K562 (cell line): Measurements from ENCODE around the gene MAP3K2. TPM values are rescaled to one million over a fixed set of nuclear protein-coding genes. Genes with fewer than 3 reads are reported as not detected.
A peak's percentile ranks its signal among the peaks of the same experiment; 100 is the strongest.

Source experiments
- ATAC-seq: fragments of 200-7000 bp; cut with Tn5 transposase; 3 replicates; pipeline ENCODE4 v1.9.1; 2020; ENCODE audit warnings: moderate library complexity
- BruUV-seq: library from RNA; stranded (reverse); fragments of 400-500 nt; replicated peaks from 2 replicates; lab custom pipeline; 2021; lab: Mats Ljungman, UMichigan
- CTCF ChIA-PET: fragments of 300-600 bp; formaldehyde crosslinking; extraction: SDS; loops from one replicate; lab custom pipeline; 2021; ENCODE audit warnings: low intra/inter-chr PET ratio; lab: Yijun Ruan, JAX
- POLR2A ChIA-PET: fragments of 300-600, 350-650 bp; sonication (Branson Sonifier 250); formaldehyde crosslinking; extraction: SDS; loops from one replicate; lab custom pipeline; 2021; ENCODE audit warnings: antibody characterized with exemption, inconsistent platforms; lab: Yijun Ruan, JAX
- DNase-seq, 4 experiments: peaks; one replicate each; pipeline versions ENCODE4 v3.0.0 to v3.0.0-alpha.2; 2011 to 2018; ENCODE audit warnings: low spot score in 3 of 4, mixed read lengths in 3 of 4; ENCODE audit errors: extremely low read depth in 1 of 4
- FAIRE-seq: peaks from 2 replicates; lab custom pipeline; 2011; peaks lifted over from hg19 to GRCh38; lab: Jason Lieb, UNC
- H2AFZ ChIP-seq: 2 replicates; pipeline ENCODE4 v1.6.0; 2011; ENCODE audit warnings: low read depth, low read length, control low read depth, inconsistent platforms
- H3K27ac ChIP-seq: fragments of 200-600 bp; 3 replicates; pipeline ENCODE4 v1.8.0; 2011; ENCODE audit warnings: low read depth, mild to moderate bottlenecking, control low read depth, inconsistent platforms, low read length, moderate library complexity, mixed read lengths; ENCODE audit errors: extremely low read depth
- H3K27me3 ChIP-seq, 2 experiments: fragments of 300-600 bp in 1 of 2; 2 replicates in 1 of 2; 3 replicates in 1 of 2; pipeline versions ENCODE4 v1.6.0 to v1.8.0; 2011; ENCODE audit warnings: inconsistent platforms in 2 of 2, low read length in 2 of 2, mild to moderate bottlenecking in 1 of 2, mixed read lengths in 1 of 2, moderate library complexity in 1 of 2; ENCODE audit not compliant: control insufficient read depth in 2 of 2, insufficient read depth in 2 of 2
- H3K36me3 ChIP-seq: fragments of 300-600 bp; 3 replicates; pipeline ENCODE4 v1.8.0; 2011; ENCODE audit warnings: mild to moderate bottlenecking, low read length, inconsistent platforms; ENCODE audit not compliant: control insufficient read depth, insufficient read depth
- H3K4me1 ChIP-seq, 2 experiments: fragments of 200-600 bp in 1 of 2; replicated peaks in 1 of 2; 2 replicates in 1 of 2; 3 replicates in 1 of 2; pipeline versions ENCODE4 v1.5.1 to v1.8.0; 2011; ENCODE audit warnings: inconsistent platforms in 2 of 2, low read length in 2 of 2, mild to moderate bottlenecking in 1 of 2, mixed read lengths in 1 of 2, moderate library complexity in 1 of 2; ENCODE audit not compliant: control insufficient read depth in 2 of 2, insufficient read depth in 2 of 2
- H3K4me2 ChIP-seq: 2 replicates; pipeline ENCODE4 v1.6.1; 2011; ENCODE audit warnings: low read length, control low read depth, inconsistent platforms, mixed read lengths; ENCODE audit not compliant: insufficient read depth
- H3K4me3 ChIP-seq: fragments of 200-600 bp; sonication (generic), shearing (Covaris generic); 2 replicates; pipeline ENCODE4 v1.5.1; 2016; ENCODE audit warnings: control low read depth, inconsistent platforms
- H3K79me2 ChIP-seq: fragments of 200-600 bp; 3 replicates; pipeline ENCODE4 v1.8.0; 2011; ENCODE audit warnings: low read length, inconsistent platforms; ENCODE audit not compliant: control insufficient read depth, insufficient read depth
- H3K9ac ChIP-seq, 2 experiments: 2 replicates each; pipeline versions ENCODE4 v1.6.0 to v1.6.1; 2011; ENCODE audit warnings: low read depth in 2 of 2, low read length in 2 of 2, control low read depth in 1 of 2, inconsistent platforms in 1 of 2, mild to moderate bottlenecking in 1 of 2, mixed read lengths in 1 of 2; ENCODE audit not compliant: insufficient read depth in 1 of 2
- H3K9me1 ChIP-seq: one replicate; pipeline ENCODE4 v1.6.0; 2011; ENCODE audit warnings: inconsistent platforms, mild to moderate bottlenecking, low read length, moderate library complexity; ENCODE audit not compliant: control insufficient read depth, insufficient read depth
- H3K9me3 ChIP-seq: replicated peaks from 2 replicates; pipeline ENCODE4 v1.5.1; 2011; ENCODE audit warnings: low read depth, low read length, inconsistent platforms; ENCODE audit not compliant: control insufficient read depth, insufficient read depth
- H4K20me1 ChIP-seq: replicated peaks from 2 replicates; pipeline ENCODE4 v1.6.1; 2011; ENCODE audit warnings: low read length, inconsistent platforms, mixed read lengths; ENCODE audit not compliant: control insufficient read depth, insufficient read depth
- ARID1B ChIP-seq: fragments of 450-650 bp; IDR thresholded peaks from 2 replicates; pipeline ENCODE4 v1.6.1; 2016; ENCODE audit warnings: antibody characterized with exemption, mild to moderate bottlenecking, inconsistent platforms
- CC2D1A ChIP-seq: fragments of 450-650 bp; IDR thresholded peaks from 2 replicates; pipeline ENCODE4 v1.6.1; 2017; ENCODE audit warnings: mild to moderate bottlenecking
- CEBPB ChIP-seq: fragments of 450-650 bp; IDR thresholded peaks from 2 replicates; pipeline ENCODE4 v1.6.1; 2016; ENCODE audit warnings: missing genetic modification characterization, missing compliant biosample characterization
- CEBPG ChIP-seq, 3 experiments: fragments of 200-800 bp in 1 of 3; sonication (Bioruptor generic) in 1 of 3; sonication (generic) in 1 of 3; formaldehyde crosslinking in 1 of 3; IDR thresholded peaks in 2 of 3; conservative IDR thresholded peaks in 1 of 3; 2 replicates each; pipeline versions ENCODE4 v1.6.1 to v1.8.0; 2016 to 2022; ENCODE audit warnings: missing compliant biosample characterization in 2 of 3, missing genetic modification characterization in 2 of 3, mild to moderate bottlenecking in 1 of 3, missing genetic modification reagents in 1 of 3
- FOXJ2 ChIP-seq: fragments of 200-800 bp; sonication (Bioruptor generic); IDR thresholded peaks from 2 replicates; pipeline ENCODE4 v1.6.1; 2016; ENCODE audit warnings: missing genetic modification characterization, missing compliant biosample characterization
- GTF2E2 ChIP-seq: fragments of 200-800 bp; sonication (Bioruptor generic); IDR thresholded peaks from 2 replicates; pipeline ENCODE4 v1.6.1; 2016; ENCODE audit warnings: missing genetic modification characterization, missing compliant biosample characterization
- HNRNPLL ChIP-seq: fragments of 200-400 bp; formaldehyde crosslinking; IDR thresholded peaks from 2 replicates; pipeline ENCODE4 v1.6.1; 2017; ENCODE audit warnings: low read length, low read depth, mild to moderate bottlenecking; ENCODE audit not compliant: poor library complexity, severe bottlenecking
- MAFF ChIP-seq: IDR thresholded peaks from 2 replicates; pipeline ENCODE4 v1.6.1; 2012; ENCODE audit warnings: low read length, improper control_type of control experiment
- MAZ ChIP-seq, 2 experiments: fragments of 450-650 bp in 1 of 2; sonication (generic) in 1 of 2; formaldehyde crosslinking; IDR thresholded peaks in 1 of 2; conservative IDR thresholded peaks in 1 of 2; 2 replicates each; pipeline versions ENCODE4 v1.4.0 to v1.5.0; 2020; ENCODE audit warnings: mild to moderate bottlenecking in 1 of 2, missing genetic modification reagents in 1 of 2
- MTA3 ChIP-seq: fragments of 450-650 bp; formaldehyde crosslinking; IDR thresholded peaks from 2 replicates; pipeline ENCODE4 v1.6.1; 2017; ENCODE audit warnings: mild to moderate bottlenecking, borderline replicate concordance
- NUFIP1 ChIP-seq: fragments of 450-650 bp; IDR thresholded peaks from 2 replicates; pipeline ENCODE4 v1.6.1; 2018; ENCODE audit not compliant: partially characterized antibody
- RBM25 ChIP-seq: fragments of 200-400 bp; formaldehyde crosslinking; IDR thresholded peaks from 2 replicates; pipeline ENCODE4 v1.6.1; 2018; ENCODE audit warnings: low read length, low read depth, moderate library complexity; ENCODE audit not compliant: severe bottlenecking
- TBL1XR1 ChIP-seq, 2 experiments: IDR thresholded peaks; 2 replicates each; pipeline ENCODE4 v1.6.1; 2012; ENCODE audit warnings: improper control_type of control experiment in 2 of 2, low read length in 2 of 2, mild to moderate bottlenecking in 1 of 2
- ZFP1 ChIP-seq: fragments of 450-650 bp; formaldehyde crosslinking; IDR thresholded peaks from 2 replicates; pipeline ENCODE4 v1.4.0; 2020; ENCODE audit warnings: mild to moderate bottlenecking, mixed read lengths
- ZNF584 ChIP-seq: fragments of 200-800 bp; sonication (Bioruptor generic); IDR thresholded peaks from 2 replicates; pipeline ENCODE4 v1.6.1; 2016; ENCODE audit warnings: low read depth, mild to moderate bottlenecking, missing genetic modification characterization, missing compliant biosample characterization
- ZNF644 ChIP-seq: fragments of 200-800 bp; sonication (Bioruptor generic); IDR thresholded peaks from 2 replicates; pipeline ENCODE4 v1.6.1; 2016; ENCODE audit warnings: low read depth, missing genetic modification characterization, missing compliant biosample characterization
- ZNF778 ChIP-seq: fragments of 450-650 bp; formaldehyde crosslinking; IDR thresholded peaks from 2 replicates; pipeline ENCODE4 v1.4.0; 2020; ENCODE audit warnings: mild to moderate bottlenecking, moderate library complexity
- WGBS: fragments of 100-300 bp; shearing (Covaris generic); methylation state at CpG from one replicate; pipeline ENCODE4 v1.1.6; 2016; ENCODE audit warnings: low coverage, mixed read lengths; ENCODE audit not compliant: insufficient coverage; ENCODE audit errors: missing lambda C conversion rate; 5-methylcytosine and 5-hydroxymethylcytosine counted together
- in situ Hi-C: fragments of 300-500 bp; cut with MboI; formaldehyde crosslinking; loops from 4 replicates; pipeline ENCODE4 v1.15.0; 2018; ENCODE audit warnings: inconsistent platforms, mixed read lengths
- intact Hi-C: fragments of 100-400 bp; cut with micrococcal nuclease; formaldehyde crosslinking; loops from 2 replicates; pipeline ENCODE4 v1.14.2; 2022
- polyA plus RNA-seq, 8 experiments: library from polyadenylated mRNA; depleted of rRNA in 4 of 8; stranded (reverse) in 5 of 8; unstranded in 3 of 8; fragments of >200 nt; fragmentation: Nextera tagmentation in 2 of 8; fragmentation: Illumina TruSeq in 1 of 8; extraction: Ambion mirVana in 2 of 8; extraction: Trizol in 1 of 8; gene quantifications; 2 replicates each; pipeline versions ENCODE4 v1.2.1 to v1.2.3, GENCODE V29; 2011 to 2014; ENCODE audit warnings: inconsistent platforms in 1 of 8, missing spikeins in 1 of 8
- total RNA-seq, 7 experiments: library from RNA; depleted of rRNA in 6 of 7; stranded (reverse); fragments of >200 nt in 6 of 7; fragmentation: Illumina TruSeq in 2 of 7; extraction: Trizol in 2 of 7; gene quantifications; 2 replicates each; pipeline versions ENCODE4 v1.2.1 to v1.2.3, GENCODE V29; 2011 to 2021; ENCODE audit warnings: low replicate concordance in 1 of 7

The MAP3K2 gene
- total and polyA plus RNA-seq, 9 of the 15 experiments (the other 6 are each of a cell fraction or from before 2014, with no cell fraction given): 1.2 to 14.2 (median 5.7) TPM

DNA sequence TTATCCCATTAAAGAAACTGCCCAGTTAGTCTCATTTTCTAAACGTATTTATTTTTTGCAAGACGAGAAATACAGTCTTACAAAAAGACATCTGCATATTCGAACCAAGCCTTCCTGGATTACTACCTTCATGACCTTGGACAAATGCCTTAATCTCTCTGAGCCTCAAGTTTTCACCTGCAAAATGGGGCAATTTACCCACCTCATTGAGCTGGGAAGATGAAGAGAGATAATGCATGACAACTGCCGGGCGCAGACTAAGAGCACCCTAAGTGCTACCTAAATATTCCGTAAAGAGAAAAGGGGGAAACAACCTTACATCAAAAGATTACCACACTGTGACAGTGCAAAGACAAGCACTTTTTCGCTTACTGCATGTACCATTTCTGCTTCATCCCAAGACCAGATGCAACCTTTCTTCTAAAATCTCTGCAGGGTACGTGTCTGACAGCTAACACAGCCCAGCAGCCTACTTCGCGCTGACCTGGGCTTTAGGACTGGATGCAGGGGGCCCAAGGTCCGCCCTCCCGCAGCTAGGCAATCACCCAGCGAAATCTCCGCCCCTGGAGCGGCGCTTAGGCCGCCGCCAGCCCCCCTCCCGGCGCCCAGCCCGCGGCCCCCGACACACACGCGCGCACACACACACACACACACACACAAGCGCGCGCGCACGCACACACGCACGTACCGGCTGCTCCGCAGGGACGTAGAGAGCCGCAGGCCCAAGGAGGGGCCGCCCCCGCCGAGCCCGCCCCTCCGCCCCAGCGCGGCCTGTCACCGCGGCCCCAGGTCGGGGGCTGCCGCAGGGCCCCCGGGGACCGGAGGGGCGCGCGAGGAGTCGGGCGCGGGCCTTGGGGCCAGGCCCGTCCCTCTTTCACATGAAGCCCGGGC is 766 bp downstream of the MAP3K2 start (continued):
- TF ChIP-seq ZNF584 (CRISPR knock-in tag): peak; percentile 81; the same call in 1 of the 2 replicates
- no peak for TF ChIP-seq CC2D1A
- no peak for TF ChIP-seq ZFP1 (CRISPR knock-in tag)
- peak in 1 of 2 experiments; percentile 38; a peak in 2 of 4 replicates for TF ChIP-seq MAZ (CRISPR knock-in tag; conservative IDR thresholded peaks at IDR 0.05 in 1 of 2, IDR thresholded peaks at IDR 0.05 in 1 of 2)
- TF ChIP-seq RBM25: no peak
- no peak for TF ChIP-seq ARID1B
- no peak for TF ChIP-seq NUFIP1
- 0 out of 2 replicates have a peak, but pooled peaks have one; percentile 65 for TF ChIP-seq GTF2E2 (tag)
- TF ChIP-seq MAFF: no peak
- TF ChIP-seq FOXJ2 (tag): peak; percentile 21; the same call in 1 of the 2 replicates

DNA sequence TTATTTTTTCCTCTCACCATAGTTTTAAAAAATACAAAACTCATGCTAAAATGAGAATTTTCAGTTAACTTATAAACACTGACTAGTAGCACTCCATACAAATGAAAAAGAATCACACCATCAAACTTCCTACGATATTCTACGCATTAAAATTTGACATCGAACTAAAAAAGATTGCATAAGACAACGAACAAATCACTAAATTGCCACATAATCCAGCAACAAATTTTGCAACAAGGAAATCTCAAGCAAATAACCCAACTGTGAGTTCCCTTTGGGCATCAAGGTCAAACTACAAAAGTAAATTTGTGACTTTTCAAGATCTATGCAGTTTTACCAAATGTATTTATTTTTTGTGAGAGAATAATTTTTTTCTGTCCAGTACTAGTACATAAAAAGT is 1.5 kb downstream of the MAP3K2 start:
- no TSS peak for BruUV-seq
- POLR2A ChIA-PET: interaction anchor here (0.6 to 0.8 kb wide), 2 partner anchors 21 to 446 kb away, joined by 3 to 4 read pairs; no protein-coding TSS in a partner anchor
- FAIRE-seq: no peak
- peaks cover 56% of the 10 kb centered on the region for H3K79me2 ChIP-seq
- H3K27me3 ChIP-seq: no peaks in the 10 kb centered on the region
- ATAC-seq: no peak
- H3K4me3 ChIP-seq: peak overlapping the region; percentile 87; the same call in 1 of the 2 replicates
- CTCF ChIA-PET: no interaction called here
- H4K20me1 ChIP-seq: peaks cover 3% of the 10 kb centered on the region; the same call in 1 of the 2 replicates
- DNase-seq: no peak
- no peak overlapping the region for H2AFZ ChIP-seq
- H3K9me1 ChIP-seq: no peaks in the 10 kb centered on the region
- H3K9me3 ChIP-seq: no peaks in the 10 kb centered on the region
- intact Hi-C loops (no loop called here), in situ Hi-C loops (no loop called here)
- TF ChIP-seq ZNF778 (no peak), HNRNPLL (no peak), MTA3 (no peak), CEBPG (CRISPR knock-in tag; IDR thresholded peaks at IDR 0.05) (no peak), CEBPG (tag; conservative IDR thresholded peaks at IDR 0.05 in 1 of 2, IDR thresholded peaks at IDR 0.05 in 1 of 2) (peak; percentile 27 to 64; a peak in 2 of 4 replicates), ZNF644 (tag) (no peak), TBL1XR1 (IDR thresholded peaks at IDR 0.05; ENCODE audit: low read length in 2 of 2) (no peak), CEBPB (0 out of 2 replicates have a peak, but pooled peaks have one; percentile 30)
- H3K9ac ChIP-seq: peak overlapping the region in 1 of 2 experiments; percentile 83; a peak in 1 of 4 replicates
- no peaks in the 10 kb centered on the region; the same call in 2 of the 3 replicates for H3K36me3 ChIP-seq
- H3K4me1 ChIP-seq: peaks cover 20 to 27% of the 10 kb centered on the region in 2 experiments; a peak in 3 of 5 replicates
- H3K4me2 ChIP-seq: no peak overlapping the region
- no peak overlapping the region for H3K27ac ChIP-seq
- 71% methylated on average over 4 of the region's 4 CpGs for WGBS
